ENCODE measurements around the gene AGBL4.

The AGBL4 gene

GRCh38 chr1:49166031-49166430, 857.7 kb downstream of the AGBL4 start:
- no peak for DNase-seq

DNA sequence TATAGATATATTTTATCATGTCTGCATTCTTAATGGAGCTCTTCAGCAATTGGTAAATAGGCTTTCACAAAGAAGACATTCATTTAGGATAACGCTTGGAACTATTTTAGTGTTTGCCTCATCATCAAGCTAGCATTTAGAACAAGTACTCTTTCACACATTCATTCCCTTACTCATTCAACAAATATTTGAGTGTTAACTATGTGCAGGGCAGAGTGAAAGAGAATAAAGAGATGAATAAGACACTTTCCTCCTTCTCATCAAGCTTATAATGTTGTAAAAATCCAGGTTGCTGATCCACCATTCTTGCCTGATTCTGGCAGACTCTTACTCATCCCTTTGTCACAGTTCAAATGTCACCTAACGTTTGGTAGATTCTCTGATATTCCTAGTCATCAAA, 860.7 kb downstream of the AGBL4 start:
- DNase-seq = no peak

DNA sequence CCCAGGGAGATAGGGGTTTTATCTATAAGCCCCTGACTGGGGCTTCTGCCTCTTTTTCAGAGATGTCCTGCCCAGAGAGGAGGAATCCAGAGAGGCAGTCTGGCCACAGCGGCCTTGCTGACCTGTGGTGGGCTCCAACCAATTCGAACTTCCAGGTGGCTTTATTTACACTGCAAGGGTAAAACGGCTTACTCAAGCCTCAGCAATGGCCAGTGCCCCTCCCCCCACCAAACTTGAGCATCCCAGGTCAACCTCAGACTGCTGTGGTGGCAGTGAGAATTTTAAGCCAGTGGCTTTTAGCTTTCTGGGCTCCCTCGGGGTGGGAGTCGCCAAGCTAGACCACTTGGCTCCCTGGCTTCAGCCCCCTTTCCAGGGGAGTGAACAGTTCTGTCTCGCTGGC, 863.1 kb downstream of the AGBL4 start:
- DNase-seq = no peak

DNA sequence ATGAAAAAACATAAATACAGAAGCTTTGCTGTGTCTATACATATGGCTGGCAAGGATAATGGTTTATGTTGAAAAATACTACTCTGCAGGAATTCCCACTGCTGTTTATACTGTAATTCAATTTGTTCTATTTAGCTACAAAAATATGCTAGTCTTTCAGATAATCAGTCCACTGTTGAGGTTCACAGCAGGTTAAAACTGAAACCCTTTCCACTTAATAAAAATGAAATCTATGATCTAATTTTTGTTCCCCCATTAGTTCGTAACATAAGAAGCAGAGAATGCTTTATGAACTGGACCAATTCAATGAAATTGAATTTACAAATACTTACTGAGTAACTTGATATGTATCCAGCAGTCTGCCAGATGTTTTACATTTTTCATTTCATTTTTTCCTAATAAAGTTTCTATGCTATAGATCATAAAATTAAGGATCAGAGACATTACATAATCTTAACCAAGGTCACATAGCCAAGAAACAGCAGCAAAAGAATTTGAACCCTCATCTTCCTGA, 887.0 kb downstream of the AGBL4 start:
- no peak for DNase-seq

DNA sequence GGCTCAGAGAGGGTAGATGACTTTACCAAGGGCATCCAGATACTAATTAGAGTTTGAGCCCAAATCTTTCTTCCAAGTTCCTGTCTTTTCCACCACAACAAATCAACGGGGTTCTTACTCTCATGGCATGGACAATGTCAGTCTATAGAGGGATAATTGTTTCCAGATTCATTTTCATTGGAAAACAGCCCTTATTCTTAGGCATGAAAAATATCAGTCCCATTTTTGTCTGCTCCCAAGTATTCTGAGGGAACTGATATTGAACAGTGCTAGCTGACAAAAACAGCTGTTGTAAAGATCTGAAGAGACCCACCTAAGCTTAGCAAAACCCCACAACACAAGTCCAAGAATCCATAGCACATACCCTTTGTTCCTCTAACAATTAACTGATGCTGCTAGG, 898.0 kb downstream of the AGBL4 start:
- no peak for DNase-seq

GRCh38 chr1:49111931-49112330, 911.8 kb downstream of the AGBL4 start:
- no peak for DNase-seq

DNA sequence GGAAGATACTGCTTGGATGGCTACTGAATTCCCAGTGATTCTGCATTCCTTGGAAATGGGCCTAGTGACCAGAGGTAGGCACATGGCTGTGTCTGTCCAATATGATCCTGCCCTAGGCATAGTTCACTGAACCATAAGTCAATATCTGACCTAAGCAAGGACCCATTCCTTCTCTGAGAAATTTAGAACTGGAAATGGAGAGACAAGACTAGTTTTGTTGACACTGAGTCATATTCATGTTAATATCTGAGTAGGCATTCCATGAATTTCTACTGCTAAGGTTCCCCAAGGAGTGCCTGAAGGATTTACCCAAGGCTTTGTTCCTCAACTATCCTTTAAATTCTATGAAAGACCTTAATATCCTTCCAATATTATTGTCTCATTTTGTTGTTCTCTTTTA, 917.3 kb downstream of the AGBL4 start:
- DNase-seq = no peak

- no peak for DNase-seq
These were observed 919.2 kb downstream of the AGBL4 start for GRCh38 chr1:49104575-49104974.

- DNase-seq = no peak
These were observed 921.0 kb downstream of the AGBL4 start for GRCh38 chr1:49102752-49103151.

DNA sequence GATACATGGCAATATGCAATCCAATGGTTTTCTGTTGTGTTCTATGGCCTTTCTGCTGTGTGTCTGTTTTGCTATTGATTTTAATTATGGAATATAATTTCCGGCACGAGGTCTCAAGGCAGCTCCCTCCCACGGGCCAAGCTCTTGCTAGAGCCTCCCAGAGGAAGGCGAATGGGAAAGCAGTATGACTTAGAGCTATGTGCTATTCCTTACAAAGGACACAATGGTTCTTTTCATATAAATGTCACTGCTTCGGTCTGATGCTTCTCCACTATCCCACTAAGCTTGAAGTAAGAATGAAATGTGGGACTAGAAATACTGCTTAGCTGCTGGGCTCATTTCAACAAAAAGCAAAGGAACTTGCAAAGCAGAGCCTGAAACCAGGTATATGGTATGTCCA, 924.9 kb downstream of the AGBL4 start:
- no peak for DNase-seq

- no peak for DNase-seq
These were observed 937.4 kb downstream of the AGBL4 start for GRCh38 chr1:49086327-49086726.

DNA sequence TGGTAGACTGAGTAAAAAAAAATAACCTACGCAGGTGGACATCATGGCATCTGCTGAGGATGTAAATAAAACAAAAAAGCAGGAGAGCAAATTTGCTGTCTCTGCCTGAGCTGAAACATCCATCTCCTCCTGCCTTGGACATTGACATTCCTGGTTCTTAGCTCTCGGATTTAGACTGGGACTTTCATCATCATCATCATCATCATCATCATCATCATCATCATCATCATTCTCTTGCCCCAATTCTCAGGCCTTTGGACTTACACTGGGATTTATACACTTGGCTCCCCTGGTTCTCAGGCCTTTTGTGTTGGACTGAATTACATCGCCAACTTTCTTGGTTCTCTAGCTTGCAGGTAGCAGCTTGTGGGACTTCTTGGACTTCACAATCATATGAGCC, 938.7 kb downstream of the AGBL4 start:
- no peak for DNase-seq

- no peak for DNase-seq
These were observed 963.0 kb downstream of the AGBL4 start for GRCh38 chr1:49060766-49061165.

DNA sequence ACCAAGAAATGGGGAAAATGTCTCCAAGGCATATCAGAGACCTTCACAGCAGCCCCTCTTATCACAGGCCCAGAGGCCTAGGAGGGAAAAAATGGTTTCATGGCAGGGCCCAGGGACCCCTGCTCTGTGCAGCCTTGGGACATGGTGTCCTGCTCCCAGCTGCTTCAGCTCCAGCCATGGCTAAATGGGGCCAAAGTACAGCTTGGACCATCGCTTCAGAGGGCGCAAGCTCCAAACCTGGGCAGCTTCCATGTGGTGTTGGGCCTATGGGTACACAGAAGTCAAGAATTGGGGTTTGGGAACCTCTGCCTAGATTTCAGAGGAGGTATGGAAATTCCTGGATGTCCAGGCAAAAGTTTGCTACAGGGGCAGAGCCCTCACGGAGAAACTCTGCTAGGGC, 964.7 kb downstream of the AGBL4 start:
- no peak for DNase-seq

- no peak for DNase-seq
These were observed 971.7 kb downstream of the AGBL4 start for GRCh38 chr1:49052102-49052501.

GRCh38 chr1:49051647-49052046, 972.1 kb downstream of the AGBL4 start:
- no peak for DNase-seq

DNA sequence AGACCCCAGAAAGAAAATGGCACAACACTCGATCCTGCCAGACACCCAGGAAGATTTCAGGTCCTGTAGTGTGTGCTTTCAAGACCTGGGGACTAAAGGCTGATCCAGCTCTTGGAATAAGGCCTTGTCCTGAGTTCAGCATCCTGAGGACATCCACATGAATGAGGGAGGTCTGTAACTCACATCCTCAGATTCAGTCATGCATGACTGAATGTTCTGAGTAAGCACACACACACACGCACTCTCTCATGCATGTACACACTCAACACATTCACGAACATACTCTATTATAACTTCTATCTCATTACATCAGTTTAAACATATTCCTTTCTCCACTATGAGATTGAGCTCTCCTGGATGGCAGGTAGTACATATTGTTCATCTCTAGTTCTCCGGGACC, 973.7 kb downstream of the AGBL4 start:
- no peak for DNase-seq

- no peak for DNase-seq
These were observed 975.6 kb downstream of the AGBL4 start for GRCh38 chr1:49048188-49048587.

DNA sequence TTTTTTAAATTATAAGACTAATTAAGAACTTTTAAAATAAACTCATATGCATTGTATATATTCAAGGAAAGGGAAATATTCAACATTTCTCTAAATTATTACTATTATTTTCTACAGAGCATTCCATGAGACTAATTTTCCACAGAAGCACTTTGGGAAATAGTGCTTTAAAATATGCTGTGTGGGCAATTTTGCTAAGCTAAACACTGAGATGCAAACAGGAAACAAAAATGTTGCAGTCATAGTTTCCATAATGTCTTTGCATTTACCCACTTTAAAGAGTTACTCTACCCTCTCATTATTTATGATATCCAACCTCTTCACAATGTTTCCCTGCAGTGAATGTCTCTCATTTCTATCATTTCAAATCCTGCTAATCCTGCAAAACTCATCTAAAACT, 977.4 kb downstream of the AGBL4 start:
- DNase-seq = no peak

- DNase-seq = no peak
These were observed 978.4 kb downstream of the AGBL4 start for GRCh38 chr1:49045371-49045770.

- no peak for DNase-seq
These were observed 987.1 kb downstream of the AGBL4 start for GRCh38 chr1:49036700-49037099.

- DNase-seq = no peak
These were observed 995.4 kb downstream of the AGBL4 start for GRCh38 chr1:49028396-49028795.

DNA sequence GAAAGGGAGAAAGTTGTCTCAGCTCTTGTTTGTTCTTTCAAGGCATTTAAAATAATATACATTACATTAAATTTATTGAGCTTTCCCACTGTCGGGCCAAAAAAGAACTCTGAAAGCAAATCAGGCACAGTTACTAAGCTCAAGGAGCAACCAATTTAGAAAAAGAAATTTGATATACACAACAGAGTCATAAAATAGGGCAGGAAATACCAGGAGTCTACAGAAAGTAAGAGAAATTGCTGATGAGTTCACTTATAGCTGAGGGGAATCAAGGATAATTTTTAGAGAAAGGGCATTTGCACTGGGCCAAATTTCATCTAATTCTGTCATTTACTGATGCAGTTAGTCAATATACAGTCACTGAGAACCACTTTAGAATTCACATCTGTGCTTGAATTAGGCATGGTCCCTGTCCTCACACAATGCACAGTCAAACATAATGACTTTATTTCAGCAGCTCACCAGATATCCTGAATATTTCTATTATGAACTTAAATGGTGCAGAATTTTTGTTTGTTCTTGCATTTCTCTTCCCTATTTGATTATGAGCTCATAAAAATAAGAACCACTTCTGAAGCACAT, 997.4 kb downstream of the AGBL4 start:
- DNase-seq = no peak

DNA sequence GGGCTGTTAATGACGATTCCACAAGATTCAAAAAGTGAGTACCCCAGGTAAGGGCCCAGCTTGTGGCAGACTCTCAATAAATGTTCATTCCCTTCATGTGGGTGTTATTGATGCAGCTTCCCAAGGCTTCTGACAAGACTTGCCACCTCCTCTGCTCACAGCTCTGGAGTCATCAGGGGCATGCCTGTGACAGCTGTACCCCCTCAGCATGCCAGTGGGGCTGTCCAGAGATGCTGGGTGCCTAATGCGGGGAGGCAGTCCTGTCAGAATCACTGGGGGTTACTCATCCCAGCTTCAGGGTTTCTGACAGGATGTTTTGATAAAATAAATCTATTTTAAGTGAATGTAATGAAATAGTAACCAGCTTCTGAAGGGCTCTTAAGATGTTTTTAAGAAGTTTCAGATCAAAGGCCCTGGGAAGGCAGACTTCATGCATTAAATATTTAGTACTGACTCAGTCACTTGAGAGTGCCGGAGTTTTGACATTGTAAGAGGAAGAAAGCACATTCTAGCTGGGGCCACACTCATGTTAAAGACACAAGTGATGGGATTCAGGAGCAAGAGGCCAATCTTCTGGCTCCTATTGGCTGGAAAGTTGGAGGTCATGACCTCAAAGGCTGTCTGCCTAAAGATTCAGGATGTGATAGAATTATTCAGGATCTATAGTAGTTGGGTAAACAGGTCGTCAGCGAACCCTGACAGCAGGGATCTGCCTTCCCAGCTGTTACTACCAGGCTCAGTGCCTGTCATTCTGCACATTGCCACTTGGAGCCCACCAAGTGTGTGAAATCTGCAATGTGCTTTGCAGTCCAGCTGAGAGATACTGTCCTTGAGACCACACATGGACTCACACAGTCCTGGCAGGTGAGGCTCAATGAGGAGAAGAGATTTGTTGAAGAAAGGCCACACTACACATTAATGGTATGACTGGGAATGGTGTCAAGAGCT, 1007.5 kb downstream of the AGBL4 start:
- DNase-seq = no peak
